ENCODE measurements around the gene CABP4. TPM values are rescaled to one million over a fixed set of nuclear protein-coding genes. Genes with fewer than 3 reads are reported as not detected.

Gene CABP4
- total RNA-seq, 1 experiment from 2014 or later: not detected

DNA sequence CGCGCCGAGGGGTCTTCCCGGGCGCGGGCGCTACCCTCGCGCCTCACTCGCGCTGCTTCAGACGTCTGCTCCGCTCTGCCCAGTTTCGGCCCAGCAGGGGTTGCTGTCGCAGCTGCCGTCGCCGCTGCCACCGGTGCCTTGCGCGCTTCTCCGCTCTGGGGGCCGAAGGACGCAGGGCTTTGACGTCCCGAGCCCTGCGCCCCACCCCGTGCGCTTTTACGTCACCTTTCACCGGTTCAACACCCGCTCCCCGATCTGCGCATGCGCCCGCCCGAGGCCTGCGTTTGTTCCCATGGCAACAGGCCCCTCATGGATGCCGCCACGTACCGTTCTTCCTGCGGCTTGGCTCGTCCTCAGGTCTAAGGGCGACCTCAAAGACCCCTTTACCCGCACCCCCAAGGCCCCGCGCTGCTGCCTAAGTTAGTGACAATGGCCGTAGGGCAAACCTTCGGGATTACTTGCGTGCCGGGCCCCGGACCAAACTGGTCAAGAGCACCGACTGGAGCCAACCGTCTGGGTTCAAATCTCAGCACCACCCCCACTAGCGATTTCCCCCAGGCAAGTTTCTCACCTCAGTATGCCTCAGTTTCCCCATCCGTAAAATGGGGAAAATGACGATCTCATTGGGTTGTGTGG, 53.5 kb downstream of the CABP4 start (continued):
- TF ChIP-seq, protein P1, sequence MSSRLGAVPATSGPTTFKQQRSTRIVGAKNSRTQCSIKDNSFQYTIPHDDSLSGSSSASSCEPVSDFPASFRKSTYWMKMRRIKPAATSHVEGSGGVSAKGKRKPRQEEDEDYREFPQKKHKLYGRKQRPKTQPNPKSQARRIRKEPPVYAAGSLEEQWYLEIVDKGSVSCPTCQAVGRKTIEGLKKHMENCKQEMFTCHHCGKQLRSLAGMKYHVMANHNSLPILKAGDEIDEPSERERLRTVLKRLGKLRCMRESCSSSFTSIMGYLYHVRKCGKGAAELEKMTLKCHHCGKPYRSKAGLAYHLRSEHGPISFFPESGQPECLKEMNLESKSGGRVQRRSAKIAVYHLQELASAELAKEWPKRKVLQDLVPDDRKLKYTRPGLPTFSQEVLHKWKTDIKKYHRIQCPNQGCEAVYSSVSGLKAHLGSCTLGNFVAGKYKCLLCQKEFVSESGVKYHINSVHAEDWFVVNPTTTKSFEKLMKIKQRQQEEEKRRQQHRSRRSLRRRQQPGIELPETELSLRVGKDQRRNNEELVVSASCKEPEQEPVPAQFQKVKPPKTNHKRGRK (CRISPR knock-in tag; IDR thresholded peaks at IDR 0.05; ENCODE audit: borderline replicate concordance): no peak
- TF ChIP-seq ZNF423 (CRISPR knock-in tag; IDR thresholded peaks at IDR 0.05) (no peak), EMX1 (CRISPR knock-in tag; IDR thresholded peaks at IDR 0.05) (no peak), FOXK1 (CRISPR knock-in tag; IDR thresholded peaks at IDR 0.05) (peak; percentile 76), JAZF1 (CRISPR knock-in tag; IDR thresholded peaks at IDR 0.05) (no peak), ZBTB21 (CRISPR knock-in tag; IDR thresholded peaks at IDR 0.05; ENCODE audit: borderline replicate concordance) (peak; percentile 45; the same call in 1 of the 2 replicates), SMAD4 (CRISPR knock-in tag; IDR thresholded peaks at IDR 0.05) (no peak), PRRX2 (CRISPR knock-in tag; IDR thresholded peaks at IDR 0.05) (0 out of 2 replicates have a peak, but pooled peaks have one; percentile 20), GRHL2 (CRISPR knock-in tag; IDR thresholded peaks at IDR 0.05; ENCODE audit: insufficient replicate concordance, severe bottlenecking) (no peak), ZNF671 (CRISPR knock-in tag; IDR thresholded peaks at IDR 0.05) (no peak), TEAD4 (CRISPR knock-in tag; IDR thresholded peaks at IDR 0.05) (no peak), CBFB (CRISPR knock-in tag; IDR thresholded peaks at IDR 0.05; ENCODE audit: low read depth) (no peak), ELF4 (CRISPR knock-in tag; IDR thresholded peaks at IDR 0.05; ENCODE audit: low read depth) (no peak), SMAD3 (CRISPR knock-in tag; IDR thresholded peaks at IDR 0.05; ENCODE audit: borderline replicate concordance) (no peak), ATF1 (CRISPR knock-in tag; IDR thresholded peaks at IDR 0.05) (no peak), RORB (CRISPR knock-in tag; IDR thresholded peaks at IDR 0.05) (no peak), NFYB (CRISPR knock-in tag; conservative IDR thresholded peaks at IDR 0.05; ENCODE audit: low read depth) (no peak), ZNF396 (CRISPR knock-in tag; IDR thresholded peaks at IDR 0.05; ENCODE audit: borderline replicate concordance) (no peak), MXD4 (CRISPR knock-in tag; IDR thresholded peaks at IDR 0.05; ENCODE audit: borderline replicate concordance) (no peak), HMGA2 (CRISPR knock-in tag; IDR thresholded peaks at IDR 0.05) (no peak), ZNF232 (CRISPR knock-in tag; IDR thresholded peaks at IDR 0.05) (no peak)
- TF ChIP-seq, protein P2, sequence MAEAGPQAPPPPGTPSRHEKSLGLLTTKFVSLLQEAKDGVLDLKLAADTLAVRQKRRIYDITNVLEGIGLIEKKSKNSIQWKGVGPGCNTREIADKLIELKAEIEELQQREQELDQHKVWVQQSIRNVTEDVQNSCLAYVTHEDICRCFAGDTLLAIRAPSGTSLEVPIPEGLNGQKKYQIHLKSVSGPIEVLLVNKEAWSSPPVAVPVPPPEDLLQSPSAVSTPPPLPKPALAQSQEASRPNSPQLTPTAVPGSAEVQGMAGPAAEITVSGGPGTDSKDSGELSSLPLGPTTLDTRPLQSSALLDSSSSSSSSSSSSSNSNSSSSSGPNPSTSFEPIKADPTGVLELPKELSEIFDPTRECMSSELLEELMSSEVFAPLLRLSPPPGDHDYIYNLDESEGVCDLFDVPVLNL (CRISPR knock-in tag; IDR thresholded peaks at IDR 0.05; ENCODE audit: borderline replicate concordance, low read depth): no peak
- TF ChIP-seq, protein P3, sequence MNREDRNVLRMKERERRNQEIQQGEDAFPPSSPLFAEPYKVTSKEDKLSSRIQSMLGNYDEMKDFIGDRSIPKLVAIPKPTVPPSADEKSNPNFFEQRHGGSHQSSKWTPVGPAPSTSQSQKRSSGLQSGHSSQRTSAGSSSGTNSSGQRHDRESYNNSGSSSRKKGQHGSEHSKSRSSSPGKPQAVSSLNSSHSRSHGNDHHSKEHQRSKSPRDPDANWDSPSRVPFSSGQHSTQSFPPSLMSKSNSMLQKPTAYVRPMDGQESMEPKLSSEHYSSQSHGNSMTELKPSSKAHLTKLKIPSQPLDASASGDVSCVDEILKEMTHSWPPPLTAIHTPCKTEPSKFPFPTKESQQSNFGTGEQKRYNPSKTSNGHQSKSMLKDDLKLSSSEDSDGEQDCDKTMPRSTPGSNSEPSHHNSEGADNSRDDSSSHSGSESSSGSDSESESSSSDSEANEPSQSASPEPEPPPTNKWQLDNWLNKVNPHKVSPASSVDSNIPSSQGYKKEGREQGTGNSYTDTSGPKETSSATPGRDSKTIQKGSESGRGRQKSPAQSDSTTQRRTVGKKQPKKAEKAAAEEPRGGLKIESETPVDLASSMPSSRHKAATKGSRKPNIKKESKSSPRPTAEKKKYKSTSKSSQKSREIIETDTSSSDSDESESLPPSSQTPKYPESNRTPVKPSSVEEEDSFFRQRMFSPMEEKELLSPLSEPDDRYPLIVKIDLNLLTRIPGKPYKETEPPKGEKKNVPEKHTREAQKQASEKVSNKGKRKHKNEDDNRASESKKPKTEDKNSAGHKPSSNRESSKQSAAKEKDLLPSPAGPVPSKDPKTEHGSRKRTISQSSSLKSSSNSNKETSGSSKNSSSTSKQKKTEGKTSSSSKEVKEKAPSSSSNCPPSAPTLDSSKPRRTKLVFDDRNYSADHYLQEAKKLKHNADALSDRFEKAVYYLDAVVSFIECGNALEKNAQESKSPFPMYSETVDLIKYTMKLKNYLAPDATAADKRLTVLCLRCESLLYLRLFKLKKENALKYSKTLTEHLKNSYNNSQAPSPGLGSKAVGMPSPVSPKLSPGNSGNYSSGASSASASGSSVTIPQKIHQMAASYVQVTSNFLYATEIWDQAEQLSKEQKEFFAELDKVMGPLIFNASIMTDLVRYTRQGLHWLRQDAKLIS (CRISPR knock-in tag; IDR thresholded peaks at IDR 0.05; ENCODE audit: borderline replicate concordance): no peak
- TF ChIP-seq, protein P4, sequence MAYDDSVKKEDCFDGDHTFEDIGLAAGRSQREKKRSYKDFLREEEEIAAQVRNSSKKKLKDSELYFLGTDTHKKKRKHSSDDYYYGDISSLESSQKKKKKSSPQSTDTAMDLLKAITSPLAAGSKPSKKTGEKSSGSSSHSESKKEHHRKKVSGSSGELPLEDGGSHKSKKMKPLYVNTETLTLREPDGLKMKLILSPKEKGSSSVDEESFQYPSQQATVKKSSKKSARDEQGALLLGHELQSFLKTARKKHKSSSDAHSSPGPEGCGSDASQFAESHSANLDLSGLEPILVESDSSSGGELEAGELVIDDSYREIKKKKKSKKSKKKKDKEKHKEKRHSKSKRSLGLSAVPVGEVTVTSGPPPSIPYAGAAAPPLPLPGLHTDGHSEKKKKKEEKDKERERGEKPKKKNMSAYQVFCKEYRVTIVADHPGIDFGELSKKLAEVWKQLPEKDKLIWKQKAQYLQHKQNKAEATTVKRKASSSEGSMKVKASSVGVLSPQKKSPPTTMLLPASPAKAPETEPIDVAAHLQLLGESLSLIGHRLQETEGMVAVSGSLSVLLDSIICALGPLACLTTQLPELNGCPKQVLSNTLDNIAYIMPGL (CRISPR knock-in tag; IDR thresholded peaks at IDR 0.05): no peak
- TF ChIP-seq, protein P5, sequence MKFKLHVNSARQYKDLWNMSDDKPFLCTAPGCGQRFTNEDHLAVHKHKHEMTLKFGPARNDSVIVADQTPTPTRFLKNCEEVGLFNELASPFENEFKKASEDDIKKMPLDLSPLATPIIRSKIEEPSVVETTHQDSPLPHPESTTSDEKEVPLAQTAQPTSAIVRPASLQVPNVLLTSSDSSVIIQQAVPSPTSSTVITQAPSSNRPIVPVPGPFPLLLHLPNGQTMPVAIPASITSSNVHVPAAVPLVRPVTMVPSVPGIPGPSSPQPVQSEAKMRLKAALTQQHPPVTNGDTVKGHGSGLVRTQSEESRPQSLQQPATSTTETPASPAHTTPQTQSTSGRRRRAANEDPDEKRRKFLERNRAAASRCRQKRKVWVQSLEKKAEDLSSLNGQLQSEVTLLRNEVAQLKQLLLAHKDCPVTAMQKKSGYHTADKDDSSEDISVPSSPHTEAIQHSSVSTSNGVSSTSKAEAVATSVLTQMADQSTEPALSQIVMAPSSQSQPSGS (CRISPR knock-in tag; IDR thresholded peaks at IDR 0.05; ENCODE audit: borderline replicate concordance, low read depth): no peak
